GM10847 (cell line): ENCODE data around the gene PPP4R1.

Experiments used
- POLR2A ChIP-seq: IDR thresholded peaks from 2 replicates; pipeline ENCODE4 v1.6.1; 2011; ENCODE audit not compliant: insufficient read length; ENCODE audit errors: extremely low read depth

The PPP4R1 gene

GRCh38 chr18:9571546-9571945 is 42.8 kb downstream of the PPP4R1 start:
- no peak for TF ChIP-seq POLR2A

GRCh38 chr18:9570255-9570654 is 44.1 kb downstream of the PPP4R1 start:
- no peak for TF ChIP-seq POLR2A

- no peak for TF ChIP-seq POLR2A
Observed at GRCh38 chr18:9569178-9569577, 45.2 kb downstream of the PPP4R1 start.

GRCh38 chr18:9568186-9568585 is 46.2 kb downstream of the PPP4R1 start:
- no peak for TF ChIP-seq POLR2A

GRCh38 chr18:9565407-9565806 is 49.0 kb downstream of the PPP4R1 start:
- no peak for TF ChIP-seq POLR2A

- TF ChIP-seq POLR2A: no peak
Observed at GRCh38 chr18:9563331-9563730, 51.0 kb downstream of the PPP4R1 start.

- TF ChIP-seq POLR2A: no peak
Observed at GRCh38 chr18:9562584-9562983, 51.8 kb downstream of the PPP4R1 start.

GRCh38 chr18:9561759-9562158 is 52.6 kb downstream of the PPP4R1 start:
- no peak for TF ChIP-seq POLR2A

- no peak for TF ChIP-seq POLR2A
Observed at GRCh38 chr18:9559253-9559652, 55.1 kb downstream of the PPP4R1 start.

GRCh38 chr18:9558387-9559064 is 55.8 kb downstream of the PPP4R1 start:
- TF ChIP-seq POLR2A: no peak

- no peak for TF ChIP-seq POLR2A
Observed at GRCh38 chr18:9557250-9557943, 57.0 kb downstream of the PPP4R1 start.

GRCh38 chr18:9552616-9553015 is 61.7 kb downstream of the PPP4R1 start:
- TF ChIP-seq POLR2A: no peak

GRCh38 chr18:9552191-9552590 is 62.2 kb downstream of the PPP4R1 start:
- no peak for TF ChIP-seq POLR2A

- TF ChIP-seq POLR2A: no peak
Observed at GRCh38 chr18:9550429-9550828, 63.9 kb downstream of the PPP4R1 start.

GRCh38 chr18:9549405-9549804 is 65.0 kb downstream of the PPP4R1 start:
- no peak for TF ChIP-seq POLR2A

GRCh38 chr18:9547782-9548181 is 66.6 kb downstream of the PPP4R1 start:
- no peak for TF ChIP-seq POLR2A

- TF ChIP-seq POLR2A: no peak
Observed at GRCh38 chr18:9546468-9546867, 67.9 kb downstream of the PPP4R1 start.
